Stimulated activated CD4-positive, alpha-beta T cell treated with anti-CD3 and anti-CD28 coated beads, Interleukin-2, amount 100 ng/mL, for 4 hours (primary cell): ENCODE data around the gene ITPA.
A peak's percentile ranks its signal among the peaks of the same experiment; 100 is the strongest.

Source experiments
- DNase-seq: peaks from one replicate; pipeline ENCODE4 v3.0.0-alpha.2; 2020; ENCODE audit warnings: low read depth

Gene ITPA

DNA sequence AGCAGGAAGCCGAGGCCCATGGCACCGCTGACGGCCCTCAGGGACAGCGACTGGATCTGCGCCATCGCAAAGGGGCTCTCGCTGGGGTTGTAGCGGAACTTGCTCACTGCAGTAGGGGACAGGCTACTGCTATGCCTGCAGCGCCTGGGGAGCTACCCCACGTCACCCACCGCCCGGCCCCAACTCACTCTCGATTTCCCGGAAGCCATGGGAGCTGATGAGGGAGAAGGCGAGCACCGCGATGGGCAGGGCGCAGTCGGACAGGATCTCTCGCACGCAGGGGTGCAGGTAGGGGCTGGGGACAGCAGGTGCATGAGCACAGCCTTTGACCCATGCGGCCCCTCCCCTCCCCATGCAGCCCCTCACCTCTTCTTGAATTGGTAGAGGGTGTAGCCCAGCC, 19.9 kb downstream of the ITPA start:
- no peak for DNase-seq

DNA sequence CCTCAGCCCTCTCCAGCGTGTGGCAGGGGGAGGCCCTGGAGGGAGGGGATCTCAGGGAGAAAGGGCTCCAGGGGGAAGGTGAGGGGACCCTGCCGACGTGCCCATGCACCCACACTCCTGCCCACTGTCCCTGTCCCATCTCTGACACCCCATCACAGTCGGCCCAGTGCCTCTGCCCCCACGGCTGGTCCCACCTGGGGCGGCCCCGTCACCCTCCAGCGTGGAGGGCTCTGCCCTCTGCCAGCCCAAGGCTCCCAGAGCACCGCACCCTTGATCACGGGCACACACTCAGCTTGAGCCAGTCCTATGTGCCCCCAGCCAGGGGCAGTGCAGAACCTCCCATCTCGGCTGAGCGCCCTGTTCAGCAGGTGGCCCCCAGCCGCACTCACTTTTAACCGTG, 20.5 kb downstream of the ITPA start:
- DNase-seq = no peak

DNA sequence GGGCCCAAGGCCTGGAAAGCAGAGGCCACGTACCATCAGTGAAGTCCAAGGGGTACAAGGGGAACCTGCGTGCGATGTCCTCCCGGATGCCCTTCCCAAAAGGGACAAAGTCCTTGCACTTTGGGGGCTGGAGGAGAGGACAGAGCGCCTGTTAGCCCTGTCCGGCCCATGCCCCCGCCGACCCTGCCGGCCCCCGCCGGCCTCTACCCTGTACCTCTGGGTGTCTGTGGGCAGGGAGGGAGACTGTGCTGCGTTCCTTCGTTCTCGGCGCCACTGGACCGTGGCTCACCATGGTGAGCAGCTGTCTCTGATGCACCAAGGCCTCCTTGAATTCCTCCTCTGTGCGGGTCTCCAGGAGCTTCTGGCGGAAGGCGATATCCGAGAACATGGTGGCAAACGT, 21.8 kb downstream of the ITPA start:
- no peak for DNase-seq

DNA sequence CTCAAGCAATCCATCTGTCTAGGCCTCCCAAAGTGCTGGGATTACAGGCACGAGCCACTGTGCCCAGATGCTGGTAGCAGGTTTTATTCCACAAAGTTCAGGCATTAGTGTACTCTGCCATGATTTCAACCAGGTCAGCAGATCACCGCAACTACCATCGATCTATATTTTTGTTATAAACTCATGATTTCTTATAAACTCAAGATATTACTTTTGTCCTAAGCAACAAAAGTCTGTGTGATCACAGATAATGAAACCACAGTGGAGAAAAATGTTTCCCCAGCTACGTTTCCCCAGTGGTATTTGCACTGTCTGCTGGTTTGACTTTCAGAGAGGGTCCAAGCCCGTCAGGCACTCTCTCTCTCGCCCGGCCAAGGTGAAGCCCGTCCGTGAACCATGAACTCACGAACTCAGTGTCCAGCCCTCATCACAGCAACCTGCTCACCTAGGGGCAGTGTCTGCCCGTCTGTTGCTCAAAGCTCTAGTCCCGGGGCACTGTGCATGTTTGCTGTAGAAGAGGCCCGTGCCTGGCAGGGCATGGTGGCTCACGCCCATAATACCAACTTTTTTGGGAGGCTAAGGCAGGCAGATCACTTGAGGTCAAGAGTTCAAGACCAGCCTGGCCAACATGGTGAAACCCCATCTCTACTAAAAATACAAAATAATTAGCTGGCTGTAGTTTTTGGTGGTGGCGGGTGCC, 22.7 kb downstream of the ITPA start:
- DNase-seq = no peak

- DNase-seq = no peak
Measured at GRCh38 chr20:3233131-3233990, 24.1 kb downstream of the ITPA start.

DNA sequence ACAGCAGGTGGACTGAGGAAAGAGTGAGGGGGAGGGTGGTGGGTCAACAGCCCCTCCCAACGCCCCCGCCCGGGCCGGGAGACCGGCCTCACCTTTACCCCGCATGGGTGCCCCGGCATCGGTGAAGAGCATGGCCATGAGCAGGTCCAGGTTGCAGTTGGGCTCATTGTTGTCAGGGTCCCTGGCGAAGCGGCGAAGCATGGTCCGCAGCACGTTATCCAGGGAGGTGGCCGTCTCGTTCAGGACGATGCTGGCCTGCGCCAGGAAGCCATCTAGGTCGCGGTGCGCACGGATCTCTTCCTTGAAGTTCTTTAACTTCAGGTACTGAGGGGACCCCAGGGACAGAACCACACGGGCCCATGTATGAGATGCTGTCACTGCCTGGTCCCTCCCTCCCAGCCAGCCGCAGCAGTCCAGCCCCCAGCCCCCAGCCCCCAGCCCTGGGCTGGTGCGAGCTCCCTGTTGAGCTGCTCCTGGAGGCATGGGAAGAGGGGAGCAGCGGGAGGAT, 24.7 kb downstream of the ITPA start:
- DNase-seq = no peak

DNA sequence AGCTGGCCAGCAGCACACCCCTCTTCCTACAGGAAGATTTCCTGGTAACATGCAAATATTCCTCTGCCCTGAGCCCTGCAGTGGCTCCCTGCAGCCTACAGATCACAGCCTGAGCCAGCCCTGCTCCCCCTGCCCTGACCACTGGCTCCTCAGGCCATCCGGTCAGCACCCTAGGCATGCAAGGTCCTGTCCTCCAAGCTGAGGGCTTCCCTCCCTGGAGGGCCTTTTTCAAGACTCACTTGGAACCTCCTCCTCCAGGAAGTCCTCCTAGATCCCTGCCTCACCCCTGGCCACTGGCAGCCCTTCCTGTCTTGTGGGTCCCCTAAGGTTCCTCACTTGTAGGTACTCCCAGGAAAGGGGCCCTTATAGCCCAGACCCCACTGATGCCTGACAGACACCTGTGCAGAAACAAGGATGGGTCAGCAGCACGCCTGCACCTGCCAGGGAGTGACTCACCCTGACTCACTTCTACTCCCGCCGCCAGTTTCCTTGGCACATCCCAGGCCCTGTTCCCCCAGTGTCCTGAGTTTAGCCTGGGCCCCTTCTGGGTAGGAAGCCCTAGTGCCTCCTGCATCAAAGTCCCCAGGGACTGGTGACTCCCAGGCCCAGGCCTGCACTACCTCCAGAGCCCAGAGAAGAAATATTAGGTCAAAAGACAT, 26.5 kb downstream of the ITPA start:
- DNase-seq = no peak

GRCh38 chr20:3237011-3237957, 28.0 kb downstream of the ITPA start:
- no peak for DNase-seq

GRCh38 chr20:3237958-3238615, 28.8 kb downstream of the ITPA start:
- DNase-seq = no peak

DNA sequence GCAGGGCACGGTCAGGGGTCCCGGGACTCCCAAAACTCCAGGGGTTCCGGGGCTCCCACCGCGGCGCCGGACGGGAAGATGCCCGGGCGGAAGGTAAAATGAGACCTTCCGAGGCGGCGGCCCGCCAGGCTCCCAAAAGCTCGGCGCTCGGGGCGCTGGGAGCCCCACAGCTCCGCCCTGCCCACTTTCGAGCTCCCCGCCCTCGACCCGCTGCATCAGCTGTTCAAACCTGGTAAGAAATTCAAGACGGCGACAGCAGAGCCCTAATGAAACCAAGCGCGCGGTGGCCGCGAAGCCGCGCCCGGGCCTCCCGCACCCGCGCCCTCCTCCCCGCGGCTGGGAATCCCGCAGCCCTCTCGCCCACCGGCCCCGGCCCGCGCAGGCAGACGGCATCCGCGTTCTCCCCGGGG, 29.3 kb downstream of the ITPA start:
- peak; percentile 22 for DNase-seq

GRCh38 chr20:3239026-3239866, 29.9 kb downstream of the ITPA start, which contains the start of gene SLC4A11:
Gene SLC4A11, minus strand, starts transcription at chr20:3239190. Its CDS starts 53 bp downstream, at chr20:3239137.
- no peak for DNase-seq

DNA sequence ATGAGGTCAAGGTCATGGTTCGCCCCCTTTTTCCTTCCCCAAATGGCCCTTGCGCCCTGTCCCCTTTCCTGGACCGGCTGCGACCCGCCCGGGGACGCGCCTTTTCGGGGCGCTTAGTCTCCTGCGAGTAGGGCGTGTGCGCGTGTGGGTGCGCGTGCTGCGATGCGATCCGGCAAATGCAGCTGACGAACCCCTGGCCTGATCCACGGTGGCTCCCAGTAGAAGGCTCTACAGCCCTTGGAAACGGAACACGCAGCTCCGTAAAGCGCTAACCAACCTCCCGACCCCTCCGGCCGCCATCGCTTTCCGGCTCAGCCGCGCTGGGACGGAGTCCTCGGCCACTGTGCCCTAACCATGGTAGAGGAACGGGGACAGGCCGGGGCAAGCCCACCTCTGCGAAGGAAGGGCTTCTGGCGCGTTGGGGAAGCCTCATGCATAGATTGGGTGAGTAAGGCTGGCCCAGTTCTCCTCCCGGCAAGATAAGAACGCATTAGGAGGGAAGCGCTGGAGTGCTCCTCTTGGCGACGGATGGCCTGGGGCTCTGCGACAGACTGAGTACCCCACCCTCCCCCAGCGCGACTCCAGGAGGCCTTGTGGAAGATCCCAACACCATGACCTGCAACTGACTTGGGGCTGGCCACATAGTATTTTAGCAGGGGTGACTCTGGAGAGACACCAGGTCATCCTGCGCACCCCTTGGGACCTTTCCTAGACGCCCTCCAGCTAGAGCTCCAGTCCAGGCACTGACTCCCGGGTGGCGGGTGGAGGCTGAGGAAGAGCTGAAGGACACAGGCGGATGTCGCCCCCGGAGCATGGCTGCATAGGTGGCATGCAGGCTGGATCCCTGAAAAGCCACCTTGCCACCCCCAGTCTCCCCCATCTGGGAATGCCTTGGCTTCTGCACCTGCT, 30.8 kb downstream of the ITPA start:
- DNase-seq = no peak

- no peak for DNase-seq
Measured at GRCh38 chr20:3240776-3241363, 31.6 kb downstream of the ITPA start.

GRCh38 chr20:3242172-3242692, 32.9 kb downstream of the ITPA start:
- DNase-seq = no peak

- no peak for DNase-seq
Measured at GRCh38 chr20:3243718-3244358, 34.5 kb downstream of the ITPA start.

- DNase-seq = no peak
Measured at GRCh38 chr20:3244613-3245012, 35.3 kb downstream of the ITPA start.

- DNase-seq = no peak
Measured at GRCh38 chr20:3245156-3245555, 35.9 kb downstream of the ITPA start.

GRCh38 chr20:3245711-3246110, 36.4 kb downstream of the ITPA start:
- no peak for DNase-seq
